ENCODE measurements around the gene CEACAM1.
"Not testable (repeated sequence)": the region's sequence is repeated elsewhere in the genome, so short reads cannot be mapped to it uniquely, and the experiment has no call there.

CEACAM1 gene

DNA sequence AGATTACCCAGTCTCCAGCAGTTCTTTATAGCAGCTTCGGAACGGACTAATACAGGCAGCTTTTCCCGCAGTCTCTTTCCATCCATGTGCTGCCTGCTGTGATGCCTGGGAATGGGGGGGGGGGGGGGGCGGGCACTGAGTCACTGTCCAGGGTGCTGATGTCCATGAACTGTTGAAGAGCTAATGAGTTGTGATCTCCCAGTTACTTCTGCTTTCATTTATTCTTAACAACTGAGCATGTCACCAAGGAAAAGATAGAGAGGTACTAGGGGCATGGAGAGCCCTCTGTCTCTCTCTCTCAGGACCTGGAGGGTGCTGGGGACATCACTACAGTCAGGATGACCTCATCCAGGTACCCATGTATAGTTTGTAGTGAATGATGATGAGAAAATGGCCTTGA, 20.3 kb upstream of the CEACAM1 start:
- no peak for DNase-seq (ENCODE audit: low read depth in 2 of 2)

DNA sequence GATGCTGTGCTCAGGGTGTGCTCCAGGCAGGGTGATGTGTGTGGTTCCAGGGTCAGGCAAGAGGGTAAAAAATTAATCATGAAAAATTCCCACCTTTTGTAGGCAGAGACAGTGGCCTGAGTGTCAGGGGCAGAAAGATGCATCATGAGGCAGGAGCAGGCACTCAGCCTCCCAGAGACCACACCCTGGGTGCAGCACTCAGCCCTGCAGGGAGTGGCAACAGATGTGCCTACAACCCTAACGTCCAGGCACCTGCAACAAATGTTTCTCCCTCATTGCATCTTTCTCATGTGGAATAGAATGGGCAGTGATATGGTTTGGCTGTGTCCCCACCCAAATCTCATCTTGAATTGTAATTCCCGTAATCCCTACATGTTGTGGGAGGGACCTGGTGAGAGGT, 19.6 kb upstream of the CEACAM1 start:
- DNase-seq (ENCODE audit: low read depth in 2 of 2) = no peak

DNA sequence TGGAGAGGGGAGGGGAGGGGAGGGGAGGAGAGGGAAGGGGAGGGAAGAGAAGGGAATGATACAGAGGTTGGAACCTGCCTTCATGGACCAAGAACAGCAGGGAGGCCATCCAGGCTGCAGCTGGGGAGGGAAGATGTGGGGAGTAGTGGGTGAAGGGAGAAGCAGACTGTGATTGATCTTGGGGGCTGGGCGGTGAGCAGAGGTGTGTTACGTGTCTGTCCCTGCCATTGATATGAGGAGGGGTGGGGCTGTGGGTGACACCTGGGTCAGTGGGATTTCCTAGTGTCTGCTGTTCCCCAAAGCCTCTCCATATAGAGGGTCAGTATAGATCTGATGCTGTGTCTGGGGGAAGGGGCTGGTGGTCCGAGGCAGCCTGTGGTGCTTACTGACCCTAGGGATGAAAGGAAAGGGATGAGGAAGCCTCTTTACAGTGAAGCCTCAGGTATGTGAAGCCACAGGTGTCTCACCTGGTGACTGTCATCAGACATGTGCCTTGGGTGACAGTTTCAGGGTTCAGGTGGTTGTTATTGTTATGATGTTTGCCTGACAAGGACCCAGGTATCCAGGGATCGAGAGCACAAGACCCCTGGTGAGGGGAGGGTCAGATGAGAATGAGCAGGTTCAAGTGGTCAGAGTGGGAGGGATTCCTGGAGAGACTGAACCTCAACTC, 18.7 kb upstream of the CEACAM1 start:
- DNase-seq (ENCODE audit: low read depth in 2 of 2) = no peak

DNA sequence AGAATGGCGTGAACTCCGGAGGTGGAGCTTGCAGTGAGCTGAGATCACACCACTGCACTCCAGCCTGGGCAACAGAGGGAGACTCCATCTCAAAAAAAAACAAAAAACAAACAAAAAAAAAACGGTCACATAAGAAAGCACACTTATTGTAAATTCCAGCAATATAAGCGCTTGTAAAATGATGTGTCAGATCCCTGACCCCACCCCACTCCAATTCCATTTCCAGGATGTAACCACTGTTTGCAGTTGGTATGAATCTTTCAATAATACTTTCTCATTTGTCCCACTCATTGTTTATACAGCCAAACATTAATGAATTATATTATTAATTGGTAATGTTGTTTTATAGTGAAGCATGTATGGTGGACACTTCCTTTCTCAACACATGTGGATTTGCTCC, 15.9 kb upstream of the CEACAM1 start:
- no peak for DNase-seq (ENCODE audit: low read depth in 2 of 2)

DNA sequence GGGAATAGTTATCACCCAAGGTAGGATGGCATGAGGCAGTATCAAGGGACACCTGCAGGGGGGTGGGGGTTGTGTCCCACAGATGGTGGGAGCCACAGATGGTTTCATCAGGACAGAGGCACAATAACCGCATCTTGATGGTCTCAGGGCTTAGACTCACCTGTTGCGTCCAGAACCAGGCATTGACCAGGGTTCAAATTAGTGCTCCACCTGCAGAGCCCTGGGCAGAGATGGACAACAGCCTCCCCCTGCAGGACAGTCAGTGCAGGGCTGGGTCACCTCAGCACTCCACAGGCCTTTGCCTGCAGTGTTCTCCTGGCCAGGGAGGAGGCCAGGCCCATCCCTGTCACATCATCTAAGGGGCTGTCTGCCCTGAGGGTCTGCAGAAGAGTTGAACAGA, 14.5 kb upstream of the CEACAM1 start:
- no peak for DNase-seq (ENCODE audit: low read depth in 2 of 2)

DNA sequence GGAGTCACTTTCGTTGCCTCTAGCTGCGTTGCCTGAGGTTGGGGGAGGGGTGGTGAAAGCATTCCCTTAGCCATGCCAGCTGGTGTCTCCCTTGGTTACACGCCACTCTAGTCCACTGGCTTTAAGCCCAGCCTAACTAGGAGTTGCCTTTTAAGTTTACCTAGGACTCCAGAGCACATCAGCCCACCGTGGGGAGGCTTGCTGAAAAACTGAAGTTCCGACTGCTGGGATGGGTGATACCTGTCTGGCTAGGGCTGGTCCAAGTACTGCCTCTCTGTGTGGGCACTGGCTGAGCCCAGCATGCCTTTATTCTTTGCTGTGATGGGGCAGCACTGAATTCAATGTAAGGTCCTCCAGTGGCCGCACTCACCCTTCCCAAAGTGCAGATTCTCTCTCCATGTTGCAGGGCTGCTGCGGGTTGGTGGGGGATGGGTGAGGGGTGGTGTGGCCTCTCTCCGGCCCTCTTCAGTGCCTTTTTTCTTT, 11.8 kb upstream of the CEACAM1 start:
- DNase-seq (ENCODE audit: low read depth in 2 of 2) = no peak

DNA sequence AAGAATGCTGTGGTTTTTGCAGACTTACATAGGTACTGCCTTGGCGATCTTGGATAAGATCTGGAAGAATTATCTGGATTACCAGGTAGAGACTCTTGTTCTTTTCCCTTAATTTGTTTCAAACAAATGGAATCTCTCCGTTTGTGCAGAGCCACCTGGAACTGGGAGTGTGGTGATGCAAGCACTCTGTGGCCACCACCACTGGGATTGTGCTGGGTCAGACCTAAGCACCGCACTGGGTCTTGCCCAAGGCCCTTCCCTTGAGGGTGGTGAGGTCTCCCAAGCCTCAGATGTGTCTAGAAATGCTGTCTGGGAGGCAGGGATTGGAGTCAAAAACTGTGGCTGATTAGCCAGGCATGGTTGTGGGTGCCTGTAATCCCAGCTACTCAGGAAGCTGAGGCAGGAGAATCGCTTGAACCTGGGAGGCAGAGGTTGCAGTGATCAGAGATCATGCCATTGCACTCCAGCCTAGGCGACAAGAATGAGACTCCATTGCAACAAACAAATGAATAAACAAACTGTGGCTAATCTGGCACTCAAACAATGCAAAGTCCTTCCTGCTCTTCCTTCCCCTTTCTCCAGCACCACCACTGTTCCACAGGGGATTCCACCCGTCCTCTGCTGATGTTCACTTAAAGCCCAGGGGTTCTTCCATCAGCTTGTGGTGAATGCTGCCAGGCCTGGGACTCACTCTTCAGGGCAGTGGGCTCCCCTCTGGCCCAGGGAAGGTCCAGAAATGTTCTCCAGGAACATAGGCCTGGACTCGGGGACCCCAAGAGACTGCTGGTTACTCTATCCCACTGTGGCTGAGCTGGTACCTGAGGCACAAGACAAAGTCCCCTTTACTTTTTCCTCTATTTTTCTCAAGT, 10.8 kb upstream of the CEACAM1 start:
- no peak for DNase-seq (ENCODE audit: low read depth in 2 of 2)

DNA sequence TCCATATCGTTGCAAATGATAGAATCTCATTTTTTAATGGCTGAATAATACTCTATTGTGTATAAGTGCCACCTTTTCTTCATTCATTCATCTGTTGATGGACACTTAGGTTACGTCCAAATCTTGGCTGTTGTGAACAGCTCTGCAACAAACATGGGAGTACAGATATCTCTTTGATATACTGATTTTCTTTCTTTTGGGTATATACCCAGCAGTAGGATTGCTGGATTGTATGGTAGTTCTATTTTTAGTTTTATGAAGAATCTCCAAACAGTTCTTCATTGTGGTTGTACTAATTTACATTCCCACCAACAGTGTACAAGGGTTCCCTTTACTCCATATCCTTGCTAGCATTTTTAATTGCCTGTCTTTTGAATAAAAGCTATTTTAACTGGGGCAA, 7.0 kb upstream of the CEACAM1 start:
- DNase-seq (ENCODE audit: low read depth in 2 of 2) = not testable (repeated sequence)

DNA sequence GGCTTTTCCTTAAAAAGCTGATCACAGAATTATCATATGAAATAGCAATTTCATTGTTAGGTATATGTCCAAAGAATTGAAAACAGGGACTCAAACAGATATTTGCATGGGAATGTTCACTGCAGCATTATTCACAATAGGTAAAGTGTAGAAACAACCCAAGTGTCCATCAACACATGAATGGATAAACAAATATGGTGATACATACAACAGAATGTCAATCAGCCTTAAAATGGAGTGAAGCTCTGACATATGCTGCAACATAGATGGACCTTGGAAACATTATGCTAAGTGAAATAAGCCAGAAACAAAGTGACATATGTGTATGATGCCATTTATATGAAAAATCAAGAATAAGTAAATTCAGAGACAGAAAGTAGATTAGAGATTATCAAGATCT, 6.1 kb upstream of the CEACAM1 start:
- no peak for DNase-seq (ENCODE audit: low read depth in 2 of 2)

DNA sequence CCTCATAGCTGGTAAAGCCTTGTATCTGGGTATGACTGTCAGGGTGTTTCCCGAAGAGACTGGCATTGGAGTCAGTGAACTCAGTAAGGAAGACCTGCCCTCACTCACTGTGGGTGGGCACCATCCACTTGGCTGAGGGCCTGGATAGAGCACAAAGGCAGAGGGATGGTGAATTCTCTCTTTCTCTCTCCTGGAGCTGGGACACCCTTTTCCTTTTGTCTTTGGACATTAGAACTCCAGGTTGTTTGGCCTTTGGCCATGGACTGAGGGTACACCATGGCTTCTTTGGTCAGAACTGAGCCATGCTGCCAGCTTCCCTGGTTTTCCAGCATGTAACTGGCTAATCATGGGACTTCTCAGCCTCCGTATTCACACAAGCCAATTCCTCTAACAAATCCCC, 4.6 kb upstream of the CEACAM1 start:
- DNase-seq (ENCODE audit: low read depth in 2 of 2) = no peak

DNA sequence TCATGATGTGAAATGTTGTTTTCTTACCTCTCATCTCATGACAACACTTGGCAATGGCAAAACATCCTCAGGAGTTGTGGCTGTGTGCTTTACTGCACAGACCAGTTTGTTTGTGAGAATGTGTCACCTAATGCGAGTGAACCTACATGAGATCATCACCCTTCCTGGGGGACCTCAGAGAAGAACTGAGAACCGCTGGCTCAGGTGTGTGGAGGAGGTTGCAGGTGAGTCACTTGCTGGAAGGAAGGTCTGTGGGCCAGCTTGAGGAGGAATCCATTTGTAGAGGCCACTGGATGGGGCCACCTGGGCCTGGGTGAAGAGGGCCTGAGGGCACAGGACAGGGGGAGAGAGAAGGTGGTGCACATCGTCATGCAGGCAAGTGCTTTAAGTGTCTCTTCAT, 3.0 kb upstream of the CEACAM1 start:
- DNase-seq (ENCODE audit: low read depth in 2 of 2) = no peak

DNA sequence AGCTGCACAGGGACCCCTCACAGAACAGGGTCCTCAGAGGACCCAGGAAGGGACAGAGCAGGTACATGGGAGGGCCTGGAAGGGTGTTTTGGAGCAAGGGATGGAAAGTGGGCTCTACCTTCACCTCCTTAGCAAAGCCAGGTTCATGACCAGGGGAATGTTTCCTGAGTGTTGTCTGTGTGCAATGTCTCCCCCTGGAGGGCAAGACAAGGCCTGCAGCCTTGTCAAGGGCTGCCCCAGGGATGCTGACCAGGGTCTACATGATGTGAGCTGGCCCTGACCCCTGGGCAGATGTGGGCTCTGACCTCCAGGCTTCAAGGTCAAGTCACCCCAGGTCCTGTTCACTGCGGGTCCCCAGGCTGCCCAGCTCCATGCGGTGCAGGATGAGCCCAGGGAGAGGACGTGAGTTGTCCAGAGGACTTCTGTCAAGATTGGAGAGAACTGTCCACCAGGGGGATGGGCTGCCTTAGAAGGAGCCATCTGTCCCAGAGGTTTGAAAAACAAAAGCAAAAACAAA, 1.0 kb upstream of the CEACAM1 start:
- peak in 1 of 2 experiments; percentile 9 for DNase-seq (ENCODE audit: low read depth in 2 of 2)

DNA sequence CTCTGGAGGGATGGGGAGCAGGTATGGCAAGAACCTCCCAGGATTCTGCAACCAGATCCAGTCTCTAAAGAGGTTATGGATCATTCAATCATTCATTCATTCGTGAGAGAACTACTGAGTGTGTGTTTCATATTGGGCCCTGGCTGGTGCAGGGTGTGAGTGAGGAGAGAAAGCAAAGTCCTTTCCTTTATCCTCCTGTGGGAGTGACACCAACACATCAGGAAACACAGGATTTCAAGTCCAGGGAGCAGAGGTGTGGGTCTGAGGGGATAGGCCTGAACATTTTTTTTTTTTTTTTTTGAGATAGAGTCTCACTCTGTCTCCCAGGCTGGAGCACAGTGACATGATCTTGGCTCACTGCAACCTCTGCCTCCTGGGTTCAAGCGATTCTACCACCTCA, 3.3 kb downstream of the CEACAM1 start:
- no peak for DNase-seq (ENCODE audit: low read depth in 2 of 2)

DNA sequence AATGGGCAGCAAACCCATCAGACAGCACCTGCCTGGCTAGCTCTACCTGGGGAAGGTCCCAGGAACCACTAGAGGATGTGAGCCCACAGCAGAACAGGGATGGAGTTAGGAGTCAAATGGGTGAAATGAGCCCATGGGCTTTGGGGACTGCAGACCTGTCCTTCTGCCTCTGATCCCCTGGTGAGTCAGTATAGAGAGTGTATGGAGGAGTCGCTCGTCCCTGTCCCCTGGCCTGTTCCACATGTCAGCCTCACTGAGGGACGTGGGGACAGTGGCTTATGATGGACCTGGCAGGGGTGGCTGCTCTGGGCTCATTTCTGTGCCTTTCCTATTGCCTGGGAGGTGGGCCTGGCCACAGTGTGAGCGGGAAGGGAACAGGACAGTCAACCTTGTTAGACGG, 4.0 kb downstream of the CEACAM1 start:
- DNase-seq (ENCODE audit: low read depth in 2 of 2) = no peak

DNA sequence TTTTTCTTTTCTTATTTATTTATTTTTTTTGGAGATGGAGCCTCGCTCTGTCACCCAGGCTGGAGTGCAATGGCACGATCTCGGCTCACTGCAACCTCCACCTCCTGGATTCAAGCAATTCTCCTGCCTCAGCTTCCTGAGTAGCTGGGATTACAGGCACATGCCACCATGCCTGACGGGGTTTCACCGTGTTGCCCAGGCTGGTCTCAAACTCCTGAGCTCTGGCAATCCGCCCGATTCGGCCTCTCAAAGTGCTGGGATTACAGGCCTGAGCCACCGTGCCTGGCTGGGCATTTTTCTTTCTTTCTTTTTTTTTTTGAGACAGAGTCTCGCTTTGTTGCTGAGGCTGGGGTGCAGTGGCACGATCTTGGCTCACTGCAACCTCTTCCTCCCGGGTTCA, 6.0 kb downstream of the CEACAM1 start:
- DNase-seq (ENCODE audit: low read depth in 2 of 2) = not testable (repeated sequence)

DNA sequence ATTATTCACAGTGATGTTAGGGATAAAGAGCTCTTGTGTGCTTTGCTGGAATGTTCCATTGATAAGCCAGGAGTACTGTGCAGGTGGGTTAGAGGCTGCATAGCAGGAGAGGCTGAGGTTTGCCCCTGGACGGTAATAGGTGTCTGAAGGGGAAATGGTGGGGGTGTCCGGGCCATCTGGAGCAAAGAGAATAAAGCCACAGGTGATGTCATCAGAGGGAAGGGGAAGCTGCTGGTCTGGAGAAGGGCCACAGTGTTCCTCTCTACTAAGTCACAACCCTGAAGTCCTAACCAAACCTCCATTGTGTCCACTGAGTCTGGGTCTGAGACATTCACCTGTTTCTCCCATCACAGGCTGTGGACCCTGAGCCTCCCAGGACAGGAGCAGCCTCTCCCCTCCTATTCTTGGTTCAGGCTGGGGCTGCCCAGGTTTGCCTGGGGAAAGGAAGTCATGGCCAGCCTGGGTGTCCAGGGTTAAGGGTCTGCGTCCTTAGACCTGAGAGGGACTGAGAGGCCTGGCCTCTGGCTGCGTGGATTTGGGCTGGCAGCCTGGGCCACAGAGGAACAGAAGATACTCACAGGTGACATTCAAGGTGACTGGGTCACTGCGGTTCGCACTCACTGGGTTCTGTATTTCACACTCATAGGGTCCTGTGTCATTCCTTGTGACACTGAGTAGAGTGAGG, 6.8 kb downstream of the CEACAM1 start:
- DNase-seq (ENCODE audit: low read depth in 2 of 2) = no peak

DNA sequence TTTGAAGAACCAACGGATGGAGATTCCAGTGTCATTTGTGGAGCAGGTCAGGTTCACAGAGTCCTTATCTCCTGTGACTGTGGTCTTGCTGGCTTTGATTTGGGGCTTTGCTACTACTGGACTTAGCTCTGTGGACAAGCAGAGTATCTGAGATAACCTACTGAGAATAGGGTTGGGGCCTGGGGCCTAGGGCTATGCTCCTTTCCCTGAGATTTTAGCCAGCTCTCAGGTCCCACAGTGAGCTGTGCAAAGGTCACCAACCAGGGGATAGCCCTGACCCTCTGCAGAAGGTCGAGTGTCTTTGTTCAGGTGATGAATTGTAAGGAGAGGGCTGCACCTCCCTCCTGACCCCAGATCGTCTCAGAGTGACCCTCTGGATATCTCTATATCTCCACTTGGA, 9.2 kb downstream of the CEACAM1 start:
- no peak for DNase-seq (ENCODE audit: low read depth in 2 of 2)

DNA sequence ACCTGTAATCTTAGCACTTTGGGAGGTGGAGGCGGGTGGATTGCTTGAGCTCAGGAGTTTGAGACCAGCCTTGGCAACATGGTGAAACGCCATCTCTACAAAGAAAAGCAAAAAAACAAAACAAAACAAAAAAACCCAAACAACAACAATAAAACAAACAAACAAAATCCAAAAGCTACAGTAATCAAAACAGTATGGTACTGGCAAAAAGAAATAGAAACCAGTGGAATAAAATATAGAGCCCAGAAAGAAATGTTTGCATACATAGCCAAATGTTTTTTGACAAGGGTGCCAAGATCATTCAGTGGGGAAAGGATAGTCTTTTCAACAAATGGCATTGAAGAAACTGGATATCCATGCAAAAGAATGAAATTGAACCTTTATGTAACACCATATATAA, 11.5 kb downstream of the CEACAM1 start:
- DNase-seq (ENCODE audit: low read depth in 2 of 2) = no peak

DNA sequence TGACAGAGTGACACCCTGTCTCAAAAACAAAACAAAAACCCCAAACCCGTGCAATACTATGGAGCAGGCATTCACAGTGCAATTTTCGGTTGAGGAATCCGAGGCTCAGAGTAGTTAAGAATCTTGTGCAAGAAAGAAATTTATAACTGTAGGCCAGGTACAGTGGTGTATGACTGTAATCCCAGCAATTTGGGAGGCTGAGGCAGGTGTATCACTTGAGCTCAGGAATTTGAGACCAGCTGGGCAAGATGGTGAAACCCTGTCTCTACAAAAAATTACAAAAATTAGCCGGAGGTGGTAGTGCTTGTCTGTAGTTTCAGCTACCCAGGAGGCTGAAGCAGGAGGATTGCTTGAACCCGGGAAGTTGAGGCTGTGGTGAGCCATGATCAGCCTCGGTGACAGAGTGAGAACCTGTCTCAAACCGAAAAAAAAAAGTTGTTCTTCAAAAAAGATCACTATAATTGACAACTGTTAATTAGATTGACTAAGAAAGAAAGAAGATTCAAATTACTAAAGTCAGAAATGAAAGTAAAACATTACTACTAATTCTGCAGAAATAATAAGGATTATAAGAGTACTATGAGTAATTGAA, 12.9 kb downstream of the CEACAM1 start:
- DNase-seq (ENCODE audit: low read depth in 2 of 2) = no peak

DNA sequence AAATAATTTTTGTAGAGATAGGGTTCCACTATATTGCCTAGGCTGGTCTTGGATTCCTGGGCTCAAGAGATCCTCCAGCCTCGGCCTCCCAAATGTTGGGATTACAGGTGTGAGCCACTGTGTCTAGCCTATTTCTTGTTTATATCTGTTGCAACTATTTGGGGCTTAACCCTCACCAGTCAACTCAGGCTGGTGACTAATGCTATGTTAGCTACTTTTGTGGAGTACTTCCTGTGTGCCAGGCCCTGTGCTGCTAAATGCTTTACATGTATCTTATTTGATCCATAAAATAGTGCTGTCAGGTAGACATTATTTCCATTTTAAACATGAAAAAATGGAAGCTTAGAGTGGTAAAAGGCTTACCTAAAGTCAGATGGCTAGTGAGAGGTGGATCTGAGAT, 13.8 kb downstream of the CEACAM1 start:
- DNase-seq (ENCODE audit: low read depth in 2 of 2) = no peak

DNA sequence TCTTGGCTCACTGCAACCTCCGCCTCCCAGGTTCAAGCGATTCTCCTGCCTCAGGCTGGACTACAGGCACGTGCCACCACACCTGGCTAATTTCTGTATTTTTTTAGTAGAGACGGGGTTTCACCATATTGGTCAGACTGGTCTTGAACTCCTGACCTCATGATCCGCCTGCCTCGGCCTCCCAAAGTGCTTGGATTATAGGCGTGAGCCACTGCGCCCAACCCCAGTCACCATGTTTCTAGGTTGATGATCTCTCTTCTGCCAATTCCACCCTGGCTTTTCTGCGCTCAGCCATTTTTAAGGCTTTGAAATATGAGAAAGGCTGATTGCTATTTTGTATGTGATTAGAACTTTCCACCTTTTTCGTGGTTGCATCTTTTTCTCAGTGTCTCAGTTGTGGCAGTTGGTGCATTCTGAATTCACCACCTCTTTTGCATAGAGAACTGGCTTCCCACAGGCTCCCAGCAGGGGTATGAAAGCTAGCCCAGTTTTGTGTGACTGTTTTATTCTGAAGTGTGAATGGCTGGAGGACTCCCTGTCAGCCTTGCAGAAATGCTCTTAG, 15.5 kb downstream of the CEACAM1 start:
- no peak for DNase-seq (ENCODE audit: low read depth in 2 of 2)

DNA sequence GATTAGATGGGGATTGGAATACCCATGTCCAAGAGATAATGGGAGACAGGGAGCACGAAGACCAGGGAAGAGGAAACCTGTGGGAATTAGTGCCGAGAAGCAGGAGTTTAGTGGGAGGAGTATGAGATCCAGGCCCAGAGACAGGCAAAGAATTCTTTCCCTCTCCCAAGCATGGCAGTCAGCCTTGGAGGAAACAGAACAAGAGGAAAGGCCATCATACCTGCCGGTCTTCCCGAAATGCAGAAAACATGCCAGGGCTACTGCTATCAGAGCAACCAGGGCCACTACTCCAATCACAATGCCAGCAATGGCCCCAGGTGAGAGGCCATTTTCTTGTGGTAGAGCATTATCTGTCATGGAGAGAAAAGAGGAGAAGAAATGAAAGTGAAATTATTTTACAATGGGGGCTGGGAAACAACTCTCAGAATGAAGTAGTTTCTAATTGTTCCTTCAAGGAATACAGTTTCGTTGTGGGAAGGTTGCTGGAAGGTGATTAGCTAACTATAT, 16.1 kb downstream of the CEACAM1 start:
- DNase-seq (ENCODE audit: low read depth in 2 of 2) = no peak

Data from fibroblast of skin of left biceps (primary cell).